Smooth muscle cell (in vitro differentiated cells): Measurements from ENCODE around the gene LRRC8B. TPM values are rescaled to one million over a fixed set of nuclear protein-coding genes. Genes with fewer than 3 reads are reported as not detected.

Experiments
- DNase-seq: peaks from one replicate; lab custom pipeline; 2025; ENCODE audit not compliant: unreplicated experiment; lab: John Stamatoyannopoulos, UW
- H2AFZ ChIP-seq: fragments of 200-600 bp; sonication (generic); 2 replicates; pipeline ENCODE4 v1.6.0; 2016; ENCODE audit warnings: antibody characterized with exemption, low read depth, mild to moderate bottlenecking
- H3F3A ChIP-seq: fragments of 200-600 bp; sonication (generic); 2 replicates; pipeline ENCODE4 v1.6.0; 2017; ENCODE audit warnings: antibody characterized with exemption, low read depth
- H3K27ac ChIP-seq: fragments of 200-600 bp; sonication (generic); 2 replicates; pipeline ENCODE4 v1.5.1; 2016; ENCODE audit warnings: low read depth, mild to moderate bottlenecking
- H3K27me3 ChIP-seq: fragments of 200-600 bp; sonication (generic); 2 replicates; pipeline ENCODE4 v1.6.1; 2016; ENCODE audit warnings: low read depth, mild to moderate bottlenecking
- H3K36me3 ChIP-seq: fragments of 200-600 bp; sonication (generic); 2 replicates; pipeline ENCODE4 v1.5.1; 2016; ENCODE audit warnings: low read depth
- H3K4me1 ChIP-seq: fragments of 200-600 bp; sonication (generic); 2 replicates; pipeline ENCODE4 v1.5.1; 2016; ENCODE audit warnings: low read depth
- H3K4me2 ChIP-seq: fragments of 200-600 bp; sonication (generic); 2 replicates; pipeline ENCODE4 v1.6.0; 2016; ENCODE audit warnings: mild to moderate bottlenecking
- H3K4me3 ChIP-seq: fragments of 200-600 bp; sonication (generic); 2 replicates; pipeline ENCODE4 v1.5.1; 2016; ENCODE audit warnings: mild to moderate bottlenecking
- H3K79me2 ChIP-seq: fragments of 200-600 bp; sonication (generic); 2 replicates; pipeline ENCODE4 v1.6.0; 2016; ENCODE audit warnings: low read depth, mild to moderate bottlenecking
- H3K9ac ChIP-seq: fragments of 200-600 bp; sonication (generic); 2 replicates; pipeline ENCODE4 v1.6.0; 2016; ENCODE audit warnings: low read depth
- H3K9me3 ChIP-seq: fragments of 200-600 bp; sonication (generic); replicated peaks from 2 replicates; pipeline ENCODE4 v1.5.1; 2016; ENCODE audit warnings: low read depth
- H4K20me1 ChIP-seq: fragments of 200-600 bp; sonication (generic); 2 replicates; pipeline ENCODE4 v1.6.0; 2016; ENCODE audit warnings: low read depth
- CTCF ChIP-seq: fragments of 200-600 bp; sonication (generic); IDR thresholded peaks from 2 replicates; pipeline ENCODE4 v1.5.1; 2017; ENCODE audit warnings: borderline replicate concordance, mild to moderate bottlenecking, antibody characterized with exemption; ENCODE audit not compliant: insufficient read depth, poor library complexity, severe bottlenecking
- WGBS: methylation state at CpG from one replicate; pipeline ENCODE4 v1.1.7; 2016; ENCODE audit warnings: low lambda C conversion rate; 5-methylcytosine and 5-hydroxymethylcytosine counted together
- polyA plus RNA-seq: library from polyadenylated mRNA; unstranded; fragments of >200 nt; fragmentation: Nextera tagmentation; extraction: Ambion mirVana; gene quantifications from 2 replicates; pipeline ENCODE4 v1.2.1, GENCODE V29; 2016
- total RNA-seq: library from RNA; depleted of rRNA; stranded (reverse); fragments of >200 nt; gene quantifications from 2 replicates; pipeline ENCODE4 v1.2.3, GENCODE V29; 2014

LRRC8B gene
- total and polyA plus RNA-seq, 2 experiments from 2014 or later, result 1.5 to 4.6 TPM

- Histone ChIP-seq H2AFZ (no peak overlapping the region), H3K4me3 (no peak overlapping the region), H3K36me3 (peaks cover 7% of the 10 kb centered on the region), H3K27me3 (no peaks in the 10 kb centered on the region), H3K27ac (no peak overlapping the region), H3F3A (no peaks in the 10 kb centered on the region), H3K9me3 (peaks cover 4% of the 10 kb centered on the region), H3K4me1 (no peaks in the 10 kb centered on the region), H3K9ac (no peak overlapping the region), H4K20me1 (no peaks in the 10 kb centered on the region), H3K79me2 (peaks cover 14% of the 10 kb centered on the region), H3K4me2 (no peak overlapping the region)
- TF ChIP-seq CTCF, result no peak
- DNase-seq, result no peak
- 81% methylated on average over 4 of the region's 4 CpGs for WGBS
Observed at GRCh38 chr1:89641781-89642180, 117.2 kb downstream of the LRRC8B start.

- no peaks in the 10 kb centered on the region for H3K27me3 ChIP-seq
- H3K4me3 ChIP-seq, result no peak overlapping the region
- DNase-seq, result no peak
- H2AFZ ChIP-seq, result no peak overlapping the region
- no peaks in the 10 kb centered on the region for H3F3A ChIP-seq
- no peak overlapping the region for H3K4me2 ChIP-seq
- H3K36me3 ChIP-seq, result peaks cover 7% of the 10 kb centered on the region
- no peak for TF ChIP-seq CTCF
- H3K9me3 ChIP-seq, result peaks cover 4% of the 10 kb centered on the region
- no peak overlapping the region for H3K27ac ChIP-seq
- 97% methylated on average over 2 of the region's 2 CpGs for WGBS
- no peak overlapping the region for H3K9ac ChIP-seq
- H3K79me2 ChIP-seq, result peaks cover 11% of the 10 kb centered on the region
- no peaks in the 10 kb centered on the region for H4K20me1 ChIP-seq
- no peaks in the 10 kb centered on the region for H3K4me1 ChIP-seq
Observed at GRCh38 chr1:89643577-89643976, 118.9 kb downstream of the LRRC8B start.

- no peak for TF ChIP-seq CTCF
- no peaks in the 10 kb centered on the region for H3F3A ChIP-seq
- H3K79me2 ChIP-seq, result peaks cover 7% of the 10 kb centered on the region
- WGBS, result 94% methylated on average over 9 of the region's 9 CpGs
- no peaks in the 10 kb centered on the region for H4K20me1 ChIP-seq
- no peak overlapping the region for H3K4me2 ChIP-seq
- no peak overlapping the region for H3K9ac ChIP-seq
- H3K9me3 ChIP-seq, result peaks cover 4% of the 10 kb centered on the region
- peaks cover 7% of the 10 kb centered on the region for H3K36me3 ChIP-seq
- no peak overlapping the region for H3K4me3 ChIP-seq
- DNase-seq, result no peak
- no peak overlapping the region for H2AFZ ChIP-seq
- no peaks in the 10 kb centered on the region for H3K4me1 ChIP-seq
- no peaks in the 10 kb centered on the region for H3K27me3 ChIP-seq
- no peak overlapping the region for H3K27ac ChIP-seq
Observed at GRCh38 chr1:89644119-89644814, 119.6 kb downstream of the LRRC8B start.

DNA sequence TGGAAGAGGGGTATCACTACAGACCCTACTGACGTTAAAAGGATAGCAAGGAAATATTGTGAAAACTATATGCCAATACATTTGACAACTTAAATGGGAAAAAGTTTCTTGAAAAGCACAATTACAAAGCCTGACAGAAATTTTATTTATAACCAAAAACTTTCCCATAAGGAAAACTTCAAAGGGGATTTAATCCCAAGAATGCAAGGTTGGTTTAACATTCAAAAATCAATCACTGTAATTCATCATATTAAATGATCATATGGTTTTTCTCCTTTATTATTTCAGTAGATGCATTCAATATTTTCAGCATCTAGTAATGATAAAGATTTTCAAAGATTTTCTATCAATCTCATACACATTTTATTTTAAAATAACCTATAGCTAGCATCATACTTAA, 121.6 kb downstream of the LRRC8B start:
- no peak overlapping the region for H2AFZ ChIP-seq
- no peak for TF ChIP-seq CTCF
- H3K27me3 ChIP-seq, result no peaks in the 10 kb centered on the region
- H4K20me1 ChIP-seq, result no peaks in the 10 kb centered on the region
- H3K79me2 ChIP-seq, result no peaks in the 10 kb centered on the region
- peaks cover 7% of the 10 kb centered on the region for H3K36me3 ChIP-seq
- H3F3A ChIP-seq, result no peaks in the 10 kb centered on the region
- WGBS, result 100% methylated on average over 1 of the region's 1 CpG
- no peaks in the 10 kb centered on the region for H3K4me1 ChIP-seq
- no peak for DNase-seq
- no peak overlapping the region for H3K9ac ChIP-seq
- peaks cover 4% of the 10 kb centered on the region for H3K9me3 ChIP-seq
- no peak overlapping the region for H3K27ac ChIP-seq
- no peak overlapping the region for H3K4me2 ChIP-seq
- no peak overlapping the region for H3K4me3 ChIP-seq
